ENCODE measurements around the gene SPEF1.

DNA sequence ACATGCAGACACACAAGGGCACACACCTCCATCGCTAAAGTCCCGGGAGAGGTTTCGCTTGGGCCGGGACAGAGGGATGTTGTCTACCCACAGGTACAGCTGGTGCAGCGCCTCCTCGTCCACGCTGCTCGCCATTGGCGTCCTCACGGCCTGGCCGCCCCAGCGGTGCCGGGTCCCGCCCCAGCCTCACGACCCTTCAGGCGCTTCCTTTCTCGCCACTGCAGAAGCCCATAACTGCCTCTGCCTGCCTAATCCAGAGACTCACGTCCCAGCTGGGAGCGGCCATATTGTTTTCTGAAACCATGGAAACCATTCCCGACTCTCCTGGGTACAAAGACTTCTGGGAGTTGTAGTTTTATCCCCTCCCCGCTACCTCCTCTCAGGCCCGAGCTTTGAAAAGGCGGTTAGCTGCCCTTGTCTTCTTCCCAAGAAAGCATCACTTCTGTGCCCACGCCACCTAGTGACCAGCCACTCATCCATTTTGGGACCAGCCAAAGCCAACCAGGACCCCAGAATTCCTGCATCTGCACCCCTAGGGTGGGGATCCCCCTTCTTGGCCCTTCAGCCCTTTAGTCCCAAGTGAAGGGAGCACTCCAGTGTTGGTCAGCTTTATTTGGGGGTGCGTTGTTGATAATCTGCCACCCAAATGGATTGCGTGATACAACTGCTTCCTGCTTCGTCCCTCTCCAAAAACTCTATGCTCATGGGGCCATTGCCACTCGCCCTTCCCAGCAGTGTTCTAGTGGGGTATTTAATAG is at the start of gene SPEF1:
- TF ChIP-seq EZH2phosphoT487 (IDR thresholded peaks at IDR 0.05; ENCODE audit: insufficient read depth, low read depth) (no peak), EZH2 (IDR thresholded peaks at IDR 0.05; ENCODE audit: insufficient read depth, poor library complexity, severe bottlenecking) (no peak)

Data from GM23248 (cell line).